HuH-7 (cell line): Measurements from ENCODE around the gene NUP37.

Experiments
- DNase-seq: peaks from one replicate; pipeline ENCODE4 v3.0.0; 2011; ENCODE audit warnings: low spot score

NUP37 gene

GRCh38 chr12:102026728-102027127 lies 93.2 kb downstream of the NUP37 start:
- DNase-seq: no peak

- DNase-seq: no peak
These were observed 95.1 kb downstream of the NUP37 start for GRCh38 chr12:102024765-102025164.

GRCh38 chr12:102023343-102023930 lies 96.5 kb downstream of the NUP37 start:
- no peak for DNase-seq
